GM12873 (cell line): ENCODE measurements around the gene GPR156.

ENCODE experiments used
- CTCF ChIP-seq: IDR thresholded peaks from 2 replicates; pipeline ENCODE4 v1.5.1; 2012; ENCODE audit warnings: low read depth, mild to moderate bottlenecking, moderate library complexity, low read length, control low read depth; ENCODE audit not compliant: insufficient read depth; ENCODE audit errors: missing control alignments

Gene GPR156

GRCh38 chr3:120272286-120272685, 12.7 kb downstream of the GPR156 start:
- TF ChIP-seq CTCF: no peak

- TF ChIP-seq CTCF: no peak
These were observed 19.0 kb downstream of the GPR156 start for GRCh38 chr3:120265989-120266388.

- no peak for TF ChIP-seq CTCF
These were observed 20.1 kb downstream of the GPR156 start for GRCh38 chr3:120264963-120265362.

GRCh38 chr3:120263792-120264191, 21.2 kb downstream of the GPR156 start:
- TF ChIP-seq CTCF: no peak

- no peak for TF ChIP-seq CTCF
These were observed 27.0 kb downstream of the GPR156 start for GRCh38 chr3:120258009-120258408.

- no peak for TF ChIP-seq CTCF
These were observed 39.6 kb downstream of the GPR156 start for GRCh38 chr3:120245386-120245785.

- TF ChIP-seq CTCF: no peak
These were observed 40.2 kb downstream of the GPR156 start for GRCh38 chr3:120244834-120245225.
